BJ (cell line): ENCODE results near the gene ARHGEF4. TPM values are rescaled to one million over a fixed set of nuclear protein-coding genes. Genes with fewer than 3 reads are reported as not detected.

Experiments used
- CTCF ChIA-PET: fragments of 350-600 bp; formaldehyde crosslinking; extraction: SDS; loops from one replicate; lab custom pipeline; 2021; ENCODE audit warnings: antibody characterized with exemption, inconsistent platforms; lab: Yijun Ruan, JAX
- POLR2A ChIA-PET: fragments of 300-600 bp; sonication (Branson Sonifier 250); formaldehyde crosslinking; extraction: SDS; loops from one replicate; lab custom pipeline; 2021; ENCODE audit warnings: antibody characterized with exemption; lab: Charles Lee
- DNase-seq: peaks from one replicate; pipeline ENCODE4 v3.0.0-alpha.2; 2011; ENCODE audit warnings: low read depth
- H3K27me3 ChIP-seq: 2 replicates; pipeline ENCODE4 v1.6.0; 2011; ENCODE audit warnings: low read length; ENCODE audit not compliant: control insufficient read depth, insufficient read depth
- H3K36me3 ChIP-seq: 2 replicates; pipeline ENCODE4 v1.5.1; 2011; ENCODE audit warnings: low read length; ENCODE audit not compliant: control insufficient read depth, insufficient read depth
- H3K4me3 ChIP-seq: 2 replicates; pipeline ENCODE4 v1.5.1; 2011; ENCODE audit warnings: low read depth, mild to moderate bottlenecking, control low read depth, low read length
- polyA plus RNA-seq: library from polyadenylated mRNA; depleted of rRNA; stranded (reverse); fragments of >200 nt; gene quantifications from 2 replicates; pipeline ENCODE4 v1.2.3, GENCODE V29; 2011
- TF ChIP-seq, protein P1 (sequence below): IDR thresholded peaks from 2 replicates; pipeline ENCODE4 v1.5.1; 2011; ENCODE audit warnings: low read depth, mild to moderate bottlenecking, control low read depth, inconsistent platforms, low read length, moderate library complexity; ENCODE audit not compliant: insufficient read depth

Gene ARHGEF4
- polyA plus RNA-seq, 1 experiment, result 15.1 TPM

DNA sequence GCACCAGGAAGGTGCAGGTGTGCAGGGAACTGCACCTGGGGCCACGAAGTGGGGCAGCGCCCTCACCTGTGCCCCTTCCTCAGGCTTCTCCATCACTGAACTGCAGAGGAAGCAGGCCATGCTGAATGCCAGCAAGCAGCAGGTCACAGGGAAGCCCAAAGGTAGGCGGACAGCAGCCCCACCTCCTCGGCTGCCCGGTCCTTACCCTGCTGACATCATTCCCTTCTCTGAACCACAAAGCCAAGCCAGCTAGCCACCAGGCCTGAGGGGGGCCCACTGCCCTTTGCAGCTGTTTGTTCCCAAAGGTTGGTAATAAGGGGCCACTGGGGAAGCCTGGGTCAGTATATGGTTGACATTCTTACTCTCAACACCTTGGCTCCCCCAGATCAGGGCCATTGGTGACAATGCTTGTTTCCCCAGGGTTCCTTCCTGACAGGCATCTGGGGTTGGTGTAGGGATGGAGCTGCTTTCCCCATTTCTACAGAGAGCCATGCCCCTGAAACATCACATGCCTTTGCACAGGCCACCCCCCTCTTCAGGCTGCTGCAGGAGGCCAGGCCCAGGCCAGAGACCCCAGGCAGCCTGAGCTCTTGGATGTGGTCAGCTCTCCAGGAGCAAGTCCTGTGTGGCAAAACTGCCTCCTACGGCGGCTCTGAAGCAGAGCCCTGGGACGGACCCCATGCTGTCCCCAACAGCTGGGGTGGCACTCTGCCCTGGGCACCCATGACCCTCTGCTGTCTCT lies 208.7 kb downstream of the ARHGEF4 start:
- Histone ChIP-seq H3K27me3 (no peaks in the 10 kb centered on the region), H3K36me3 (peaks cover 28% of the 10 kb centered on the region), H3K4me3 (no peak overlapping the region)
- CTCF ChIA-PET, result no interaction called here
- POLR2A ChIA-PET, result no interaction called here
- no peak for DNase-seq
- TF ChIP-seq, protein P1, sequence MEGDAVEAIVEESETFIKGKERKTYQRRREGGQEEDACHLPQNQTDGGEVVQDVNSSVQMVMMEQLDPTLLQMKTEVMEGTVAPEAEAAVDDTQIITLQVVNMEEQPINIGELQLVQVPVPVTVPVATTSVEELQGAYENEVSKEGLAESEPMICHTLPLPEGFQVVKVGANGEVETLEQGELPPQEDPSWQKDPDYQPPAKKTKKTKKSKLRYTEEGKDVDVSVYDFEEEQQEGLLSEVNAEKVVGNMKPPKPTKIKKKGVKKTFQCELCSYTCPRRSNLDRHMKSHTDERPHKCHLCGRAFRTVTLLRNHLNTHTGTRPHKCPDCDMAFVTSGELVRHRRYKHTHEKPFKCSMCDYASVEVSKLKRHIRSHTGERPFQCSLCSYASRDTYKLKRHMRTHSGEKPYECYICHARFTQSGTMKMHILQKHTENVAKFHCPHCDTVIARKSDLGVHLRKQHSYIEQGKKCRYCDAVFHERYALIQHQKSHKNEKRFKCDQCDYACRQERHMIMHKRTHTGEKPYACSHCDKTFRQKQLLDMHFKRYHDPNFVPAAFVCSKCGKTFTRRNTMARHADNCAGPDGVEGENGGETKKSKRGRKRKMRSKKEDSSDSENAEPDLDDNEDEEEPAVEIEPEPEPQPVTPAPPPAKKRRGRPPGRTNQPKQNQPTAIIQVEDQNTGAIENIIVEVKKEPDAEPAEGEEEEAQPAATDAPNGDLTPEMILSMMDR, result no peak

GRCh38 chr2:131046028-131046917 lies 209.6 kb downstream of the ARHGEF4 start:
- Histone ChIP-seq H3K4me3 (no peak overlapping the region), H3K36me3 (peaks cover 34% of the 10 kb centered on the region), H3K27me3 (no peaks in the 10 kb centered on the region)
- no peak for DNase-seq
- ChIA-PET CTCF (no interaction called here), POLR2A (no interaction called here)
- TF ChIP-seq, protein P1, result no peak

- no peak overlapping the region for H3K4me3 ChIP-seq
- H3K27me3 ChIP-seq, result no peaks in the 10 kb centered on the region
- peaks cover 31% of the 10 kb centered on the region for H3K36me3 ChIP-seq
- POLR2A ChIA-PET, result no interaction called here
- CTCF ChIA-PET, result no interaction called here
- TF ChIP-seq, protein P1, result no peak
- no peak for DNase-seq
Measured at GRCh38 chr2:131046918-131047652, 210.4 kb downstream of the ARHGEF4 start.

DNA sequence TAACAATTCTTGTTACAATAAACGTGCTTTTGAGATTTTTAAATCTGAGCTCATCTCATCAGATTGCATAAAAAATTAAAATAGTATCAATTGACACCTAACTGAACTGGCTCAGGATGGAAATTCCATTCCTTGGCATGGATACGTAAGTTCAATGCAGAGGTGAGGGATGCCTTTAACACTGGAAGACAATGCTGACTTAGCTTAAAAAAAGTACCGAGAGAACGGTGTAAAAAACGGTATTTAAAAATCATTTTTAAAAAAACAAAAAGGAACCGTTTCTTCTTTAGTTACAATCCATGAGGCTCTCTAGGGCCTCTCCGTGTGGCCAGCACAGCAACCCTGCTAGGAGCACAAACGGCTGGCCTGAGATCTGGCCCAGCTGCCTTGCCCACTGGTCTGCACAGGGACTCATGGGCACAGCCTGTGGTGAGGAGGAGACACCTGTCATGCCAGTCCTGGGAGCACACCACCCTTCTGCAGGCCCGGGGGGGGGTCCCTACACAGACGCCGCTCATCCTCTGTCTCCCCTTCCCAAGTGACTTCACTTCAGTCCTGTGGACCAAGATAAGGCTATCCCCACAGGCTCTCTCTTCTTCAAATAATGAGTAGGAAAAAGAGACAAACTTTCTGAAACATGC lies 211.3 kb downstream of the ARHGEF4 start:
- H3K36me3 ChIP-seq, result peaks cover 39% of the 10 kb centered on the region
- H3K4me3 ChIP-seq, result no peak overlapping the region
- no peaks in the 10 kb centered on the region for H3K27me3 ChIP-seq
- CTCF ChIA-PET, result no interaction called here
- TF ChIP-seq, protein P1, result no peak
- POLR2A ChIA-PET, result no interaction called here
- DNase-seq, result no peak
